Naive thymus-derived CD4-positive, alpha-beta T cell (primary cell): ENCODE measurements around the gene FRMD4A. TPM values are rescaled to one million over a fixed set of nuclear protein-coding genes. Genes with fewer than 3 reads are reported as not detected.

Experiments
- ATAC-seq: fragments of 150-1000 bp; cut with Tn5 transposase; 2 replicates; pipeline ENCODE4 v1.10.0; 2021; ENCODE audit warnings: mild to moderate bottlenecking, moderate library complexity
- CTCF ChIA-PET: fragments of 350-600 bp; sonication (Branson Sonifier 250); formaldehyde crosslinking; loops from one replicate; lab custom pipeline; 2021; ENCODE audit warnings: antibody characterized with exemption; lab: Charles Lee
- POLR2A ChIA-PET: fragments of 350-600 bp; sonication (Branson Sonifier 250); formaldehyde crosslinking; loops from one replicate; lab custom pipeline; 2021; ENCODE audit warnings: antibody characterized with exemption, inconsistent platforms; lab: Charles Lee
- DNase-seq, 9 donors: peaks; one replicate each; pipeline versions ENCODE4 v3.0.0 to v3.0.0-alpha.2; 2020 to 2022; ENCODE audit warnings: mixed read lengths in 1 of 9
- H3K27ac ChIP-seq: one replicate; pipeline ENCODE4 v1.7.0; 2013; ENCODE audit warnings: mild to moderate bottlenecking, low read depth, low read length, moderate library complexity
- H3K27me3 ChIP-seq, 2 donors: one replicate each; pipeline ENCODE4 v1.7.0; 2013; ENCODE audit warnings: low read length in 2 of 2, mild to moderate bottlenecking in 2 of 2, moderate library complexity in 2 of 2; ENCODE audit not compliant: control insufficient read depth in 2 of 2, insufficient read depth in 2 of 2
- H3K36me3 ChIP-seq, 3 experiments: 1 replicate in 2 of 3; 2 replicates in 1 of 3; pipeline ENCODE4 v1.7.0; 2013; ENCODE audit warnings: low read length in 3 of 3, mild to moderate bottlenecking in 3 of 3, moderate library complexity in 1 of 3; ENCODE audit not compliant: insufficient read depth in 3 of 3, control insufficient read depth in 2 of 3
- H3K4me1 ChIP-seq, 2 donors: one replicate each; pipeline ENCODE4 v1.7.0; 2013; ENCODE audit warnings: low read length in 2 of 2, mild to moderate bottlenecking in 2 of 2, moderate library complexity in 1 of 2; ENCODE audit not compliant: control insufficient read depth in 2 of 2, insufficient read depth in 2 of 2
- H3K4me3 ChIP-seq: 2 replicates; pipeline ENCODE4 v1.7.0; 2013; ENCODE audit warnings: mild to moderate bottlenecking, low read length
- H3K9me3 ChIP-seq, 3 experiments: 1 replicate in 2 of 3; 2 replicates in 1 of 3; pipeline ENCODE4 v1.7.0; 2013; ENCODE audit warnings: low read length in 3 of 3; ENCODE audit not compliant: control insufficient read depth in 2 of 3
- H3K27ac Mint-ChIP-seq, 9 donors: one replicate each; pipeline ENCODE4 v1.8.0; 2020 to 2022; ENCODE audit warnings: mixed read lengths in 9 of 9, mild to moderate bottlenecking in 8 of 9, moderate library complexity in 5 of 9, inconsistent platforms in 2 of 9
- H3K27me3 Mint-ChIP-seq, 5 donors: one replicate each; pipeline ENCODE4 v1.8.0; 2021 to 2022; ENCODE audit warnings: mixed read lengths in 5 of 5, mild to moderate bottlenecking in 1 of 5
- H3K36me3 Mint-ChIP-seq, 5 donors: one replicate each; pipeline ENCODE4 v1.8.0; 2020 to 2022; ENCODE audit warnings: mixed read lengths in 5 of 5, mild to moderate bottlenecking in 3 of 5, inconsistent platforms in 1 of 5
- H3K4me1 Mint-ChIP-seq, 7 donors: one replicate each; pipeline ENCODE4 v1.8.0; 2020 to 2022; ENCODE audit warnings: mixed read lengths in 7 of 7, mild to moderate bottlenecking in 3 of 7, inconsistent platforms in 1 of 7
- H3K4me3 Mint-ChIP-seq, 10 donors: one replicate each; pipeline ENCODE4 v1.8.0; 2020 to 2022; ENCODE audit warnings: mild to moderate bottlenecking in 10 of 10, mixed read lengths in 10 of 10, moderate library complexity in 6 of 10, inconsistent platforms in 2 of 10
- H3K9me3 Mint-ChIP-seq, 11 donors: one replicate each; pipeline ENCODE4 v1.8.0; 2020 to 2022; ENCODE audit warnings: mixed read lengths in 11 of 11, mild to moderate bottlenecking in 4 of 11, inconsistent platforms in 1 of 11, moderate library complexity in 1 of 11
- intact Hi-C, 2 donors: fragments of 100-400 bp; cut with micrococcal nuclease; formaldehyde crosslinking; loops; one replicate each; pipeline ENCODE4 v1.15.1; 2023
- polyA plus RNA-seq, 2 donors: library from polyadenylated mRNA; unstranded; fragments of 300-500 nt; fragmentation: Illumina TruSeq; gene quantifications; one replicate each; pipeline ENCODE4 v1.2.3, GENCODE V29; 2021
- total RNA-seq, 6 experiments: library from RNA in 5 of 6; stranded (reverse) in 5 of 6; gene quantifications; 1 replicate in 5 of 6; 2 replicates in 1 of 6; pipeline ENCODE4 v1.2.3 and lab custom pipeline; 2021 to 2026

The FRMD4A gene
- total and polyA plus RNA-seq, 7 experiments from 2014 or later: 0.10 to 3.1 (median 0.62) TPM

GRCh38 chr10:13604357-13605040 lies 726.2 kb downstream of the FRMD4A start:
- Mint-ChIP-seq H3K9me3 (no peaks in the 10 kb centered on the region), H3K4me3 (no peak overlapping the region), H3K27ac (no peak overlapping the region), H3K27me3 (no peaks in the 10 kb centered on the region), H3K36me3 (peaks cover 4 to 48% (median 30%) of the 10 kb centered on the region in 5 donors), H3K4me1 (peaks cover 0 to 4% (median 0%) of the 10 kb centered on the region in 7 donors)
- Histone ChIP-seq H3K27ac (no peak overlapping the region), H3K9me3 (no peaks in the 10 kb centered on the region), H3K4me1 (no peaks in the 10 kb centered on the region), H3K4me3 (no peak overlapping the region), H3K27me3 (no peaks in the 10 kb centered on the region), H3K36me3 (peaks cover 0 to 45% (median 4%) of the 10 kb centered on the region in 3 experiments)
- DNase-seq (no peak), ATAC-seq (no peak)
- ChIA-PET CTCF (no interaction called here), POLR2A (interaction anchor here (0.7 kb wide), 1 partner anchor 10 kb away, joined by 3 read pairs; no protein-coding TSS in a partner anchor)
- intact Hi-C loops: no loop called here

- Mint-ChIP-seq H3K36me3 (peaks cover 1 to 56% (median 30%) of the 10 kb centered on the region in 5 donors), H3K4me1 (peaks cover 0 to 32% (median 23%) of the 10 kb centered on the region in 7 donors), H3K9me3 (no peaks in the 10 kb centered on the region), H3K4me3 (no peak overlapping the region), H3K27ac (no peak overlapping the region), H3K27me3 (no peaks in the 10 kb centered on the region)
- Histone ChIP-seq H3K9me3 (no peaks in the 10 kb centered on the region), H3K4me3 (no peak overlapping the region), H3K36me3 (peaks cover 0 to 37% (median 5%) of the 10 kb centered on the region in 3 experiments), H3K4me1 (no peaks in the 10 kb centered on the region), H3K27me3 (no peaks in the 10 kb centered on the region), H3K27ac (no peak overlapping the region)
- intact Hi-C loops: no loop called here
- ATAC-seq (no peak), DNase-seq (no peak)
- ChIA-PET CTCF (no interaction called here), POLR2A (no interaction called here)
These were observed 732.8 kb downstream of the FRMD4A start for GRCh38 chr10:13597909-13598308.

GRCh38 chr10:13594641-13595040 lies 736.1 kb downstream of the FRMD4A start:
- Histone ChIP-seq H3K4me3 (no peak overlapping the region), H3K4me1 (no peaks in the 10 kb centered on the region), H3K27me3 (no peaks in the 10 kb centered on the region), H3K27ac (no peak overlapping the region), H3K9me3 (no peaks in the 10 kb centered on the region), H3K36me3 (peaks cover 3 to 37% (median 4%) of the 10 kb centered on the region in 3 experiments)
- ChIA-PET POLR2A (interaction anchor here (0.6 kb wide), 1 partner anchor 10 kb away, joined by 3 read pairs; no protein-coding TSS in a partner anchor), CTCF (no interaction called here)
- Mint-ChIP-seq H3K36me3 (peaks cover 0 to 52% (median 24%) of the 10 kb centered on the region in 5 donors), H3K9me3 (no peaks in the 10 kb centered on the region), H3K27me3 (no peaks in the 10 kb centered on the region), H3K4me1 (peaks cover 5 to 52% (median 36%) of the 10 kb centered on the region in 7 donors), H3K27ac (no peak overlapping the region), H3K4me3 (no peak overlapping the region)
- DNase-seq (no peak), ATAC-seq (no peak)
- intact Hi-C loops: no loop called here
